ENCODE data around the gene DIS3. TPM values are rescaled to one million over a fixed set of nuclear protein-coding genes. Genes with fewer than 3 reads are reported as not detected.

Gene DIS3
- total RNA-seq, 1 experiment from 2014 or later = 21.8 TPM

DNA sequence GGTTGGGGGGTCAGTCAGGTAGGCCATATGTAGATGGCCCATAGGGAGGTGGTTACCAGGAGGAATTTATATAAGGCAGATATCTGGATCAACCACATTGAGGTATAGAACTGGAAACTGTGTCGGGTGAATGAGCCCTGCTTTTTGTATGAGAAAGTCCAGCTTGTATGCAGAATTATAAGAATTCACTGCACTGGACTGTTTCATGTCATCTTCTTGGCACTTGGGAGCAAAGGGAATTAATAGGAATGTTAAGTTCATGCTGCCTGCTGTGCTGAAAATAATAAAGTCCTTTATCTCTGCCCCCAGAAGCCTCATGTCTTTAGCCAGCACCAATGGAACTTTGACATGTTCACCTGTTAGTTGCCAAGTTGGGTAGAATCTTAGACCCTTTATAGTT is 41.7 kb downstream of the DIS3 start:
- ChIA-PET CTCF (no interaction called here), POLR2A (no interaction called here)
- in situ Hi-C loops (cut with HindIII; ENCODE audit: low pct_unique_long_range_greater_than_20kb, low sequenced_read_pairs) = no loop called here
- Histone ChIP-seq H3K36me3 (ENCODE audit: control insufficient read depth, insufficient read depth, low read length) (peaks cover 18% of the 10 kb centered on the region), H3K9me3 (ENCODE audit: control insufficient read depth, insufficient read depth, low read depth, low read length) (no peaks in the 10 kb centered on the region), H3K4me1 (ENCODE audit: control insufficient read depth, insufficient read depth, low read length) (no peaks in the 10 kb centered on the region), H3K4me3 (ENCODE audit: low read depth in 2 of 2, low read length in 2 of 2) (no peak overlapping the region), H3K27ac (ENCODE audit: low read length) (no peak overlapping the region), H3K27me3 (ENCODE audit: control insufficient read depth, insufficient read depth, low read length) (no peaks in the 10 kb centered on the region)
- no TSS peak for BruUV-seq (replicated peaks)
- DNase-seq (ENCODE audit: low read depth, low spot score) (no peak), ATAC-seq (no peak)
- no peak for TF ChIP-seq REST (IDR thresholded peaks at IDR 0.05; ENCODE audit: insufficient read depth in 1 of 2, low read depth in 2 of 2, low read length in 1 of 2)
- TF ChIP-seq SIN3A (IDR thresholded peaks at IDR 0.05; ENCODE audit: borderline replicate concordance, insufficient read depth, low read depth, low read length) = no peak
- TF ChIP-seq POLR2AphosphoS5 (IDR thresholded peaks at IDR 0.05; ENCODE audit: low read depth, low read length) = no peak
- no peak for TF ChIP-seq TCF7L2 (IDR thresholded peaks at IDR 0.05; ENCODE audit: low read depth, low read length)
- no peak for TF ChIP-seq CTCF (IDR thresholded peaks at IDR 0.05)
- intact Hi-C loops (cut with micrococcal nuclease; ENCODE audit: unreplicated experiment) = no loop called here

DNA sequence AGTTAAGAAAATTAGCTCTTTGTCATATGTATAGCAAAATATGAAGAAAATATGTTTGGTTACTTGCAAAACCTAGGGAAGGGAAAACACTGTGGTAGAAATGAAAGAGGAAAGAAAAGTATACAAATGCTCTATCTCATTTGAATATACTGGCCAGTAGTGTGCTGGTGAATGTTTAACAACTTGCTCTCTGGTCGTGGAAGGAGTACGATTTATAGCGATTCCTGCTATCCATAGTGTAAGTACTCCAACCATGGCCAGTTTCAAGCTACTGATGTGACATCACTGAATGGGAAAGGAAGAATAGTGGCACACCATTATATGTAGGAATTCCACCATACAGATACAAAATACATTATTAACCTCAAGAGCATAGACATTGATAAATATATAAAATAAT is 44.7 kb downstream of the DIS3 start:
- H3K27ac ChIP-seq (ENCODE audit: low read length) = no peak overlapping the region
- intact Hi-C loops (cut with micrococcal nuclease; ENCODE audit: unreplicated experiment) (no loop called here), in situ Hi-C loops (cut with HindIII; ENCODE audit: low pct_unique_long_range_greater_than_20kb, low sequenced_read_pairs) (no loop called here)
- TF ChIP-seq REST (IDR thresholded peaks at IDR 0.05; ENCODE audit: insufficient read depth in 1 of 2, low read depth in 2 of 2, low read length in 1 of 2) (no peak), TCF7L2 (IDR thresholded peaks at IDR 0.05; ENCODE audit: low read depth, low read length) (no peak), POLR2AphosphoS5 (IDR thresholded peaks at IDR 0.05; ENCODE audit: low read depth, low read length) (no peak), SIN3A (IDR thresholded peaks at IDR 0.05; ENCODE audit: borderline replicate concordance, insufficient read depth, low read depth, low read length) (no peak), CTCF (IDR thresholded peaks at IDR 0.05) (no peak)
- CTCF ChIA-PET = no interaction called here
- POLR2A ChIA-PET = interaction anchor here (0.6 kb wide), 1 partner anchor 44 kb away, joined by 3 read pairs; the partner anchor contains the start of gene DIS3
- peaks cover 13% of the 10 kb centered on the region; the same call in 1 of the 2 replicates for H3K36me3 ChIP-seq (ENCODE audit: control insufficient read depth, insufficient read depth, low read length)
- ATAC-seq (no peak), DNase-seq (ENCODE audit: low read depth, low spot score) (no peak)
- H3K27me3 ChIP-seq (ENCODE audit: control insufficient read depth, insufficient read depth, low read length) = no peaks in the 10 kb centered on the region
- BruUV-seq (replicated peaks) = no TSS peak
- H3K9me3 ChIP-seq (ENCODE audit: control insufficient read depth, insufficient read depth, low read depth, low read length) = no peaks in the 10 kb centered on the region
- H3K4me3 ChIP-seq (ENCODE audit: low read depth in 2 of 2, low read length in 2 of 2) = no peak overlapping the region
- no peaks in the 10 kb centered on the region for H3K4me1 ChIP-seq (ENCODE audit: control insufficient read depth, insufficient read depth, low read length)
